KMS-11 (cell line): ENCODE data around the gene SAMD14.

Experiments used
- H2AFZ ChIP-seq: fragments of 200-600 bp; sonication (generic); 2 replicates; pipeline ENCODE4 v1.6.1; 2016; ENCODE audit warnings: antibody characterized with exemption, mixed run types, low read depth
- H3K27ac ChIP-seq: fragments of 200-600 bp; sonication (generic); 2 replicates; pipeline ENCODE4 v1.6.1; 2016; ENCODE audit warnings: mild to moderate bottlenecking, mixed run types
- H3K27me3 ChIP-seq: fragments of 200-600 bp; sonication (generic); 2 replicates; pipeline ENCODE4 v1.6.1; 2017; ENCODE audit warnings: mild to moderate bottlenecking, low read depth, mixed run types, moderate library complexity; ENCODE audit not compliant: insufficient read depth
- H3K36me3 ChIP-seq: fragments of 200-600 bp; sonication (generic); 2 replicates; pipeline ENCODE4 v1.6.1; 2017; ENCODE audit warnings: mild to moderate bottlenecking, mixed run types; ENCODE audit not compliant: insufficient read depth
- H3K4me1 ChIP-seq: fragments of 200-600 bp; sonication (generic); 2 replicates; pipeline ENCODE4 v1.6.1; 2016; ENCODE audit warnings: mild to moderate bottlenecking, low read depth, mixed run types; ENCODE audit not compliant: poor library complexity, severe bottlenecking
- H3K4me2 ChIP-seq: fragments of 200-600 bp; sonication (generic); 2 replicates; pipeline ENCODE4 v1.7.0; 2016; ENCODE audit warnings: mild to moderate bottlenecking, mixed run types
- H3K4me3 ChIP-seq: fragments of 200-600 bp; sonication (generic); IDR thresholded peaks from 2 replicates; pipeline ENCODE4 v1.6.1; 2017; ENCODE audit warnings: low read depth, low read length, mixed read lengths; ENCODE audit not compliant: insufficient read depth
- H3K79me2 ChIP-seq: fragments of 200-600 bp; sonication (generic); 2 replicates; pipeline ENCODE4 v1.6.1; 2016; ENCODE audit warnings: low read depth, mixed run types; ENCODE audit not compliant: insufficient read depth
- H3K9ac ChIP-seq: fragments of 200-600 bp; sonication (generic); 2 replicates; pipeline ENCODE4 v1.6.1; 2016; ENCODE audit warnings: mild to moderate bottlenecking, mixed run types
- H4K20me1 ChIP-seq: fragments of 200-600 bp; sonication (generic); 2 replicates; pipeline ENCODE4 v1.6.1; 2016; ENCODE audit warnings: mild to moderate bottlenecking, mixed run types; ENCODE audit not compliant: insufficient read depth
- CTCF ChIP-seq: fragments of 200-600 bp; sonication (generic); conservative IDR thresholded peaks from 2 replicates; pipeline ENCODE4 v1.6.1; 2017; ENCODE audit warnings: low read depth, mild to moderate bottlenecking, antibody characterized with exemption, low read length, moderate library complexity, mixed read lengths

Gene SAMD14

DNA sequence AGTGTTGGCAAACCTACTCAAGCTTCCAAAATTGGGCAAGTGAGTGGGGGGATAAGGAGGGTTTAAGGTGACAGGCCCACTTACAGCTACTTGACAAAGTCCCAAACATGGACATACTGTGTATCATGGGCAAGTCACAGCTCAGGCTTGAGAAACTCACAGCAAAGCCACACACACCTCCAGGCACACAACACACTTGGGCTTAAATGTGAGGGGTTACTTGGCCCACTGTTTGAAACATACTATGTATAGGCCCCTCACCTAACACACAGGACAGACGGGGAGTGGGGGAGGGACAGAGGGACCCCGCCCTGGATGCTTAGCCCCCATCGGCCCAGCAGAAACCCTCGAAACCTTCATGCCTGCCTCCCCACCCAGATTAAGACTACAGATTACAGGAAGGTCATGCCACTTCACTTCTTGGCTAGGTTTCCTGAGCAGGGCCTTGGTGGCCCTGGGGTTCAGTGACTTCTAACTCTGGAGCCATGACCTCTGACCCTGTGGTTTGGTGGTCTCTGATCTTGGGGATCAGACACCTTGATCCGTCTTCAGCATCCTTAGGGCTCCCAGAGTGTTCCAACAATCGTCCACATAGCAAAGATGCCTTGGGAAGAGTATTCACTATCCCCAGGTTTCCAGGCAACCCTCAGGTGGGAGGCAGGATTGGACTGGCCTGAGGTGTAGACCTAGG, 2.3 kb upstream of the SAMD14 start:
- Histone ChIP-seq H3K9ac (no peak overlapping the region), H3K4me1 (peaks cover 25% of the 10 kb centered on the region), H4K20me1 (no peaks in the 10 kb centered on the region), H2AFZ (no peak overlapping the region), H3K4me2 (no peak overlapping the region), H3K4me3 (no peak overlapping the region), H3K27ac (no peak overlapping the region), H3K36me3 (no peaks in the 10 kb centered on the region), H3K79me2 (no peaks in the 10 kb centered on the region), H3K27me3 (peaks cover 30% of the 10 kb centered on the region)
- no peak for TF ChIP-seq CTCF

GRCh38 chr17:50130559-50131305, 772 bp upstream of the SAMD14 start:
- Histone ChIP-seq H3K27me3 (peaks cover 36% of the 10 kb centered on the region), H3K36me3 (no peaks in the 10 kb centered on the region), H3K79me2 (no peaks in the 10 kb centered on the region), H3K4me2 (no peak overlapping the region; the same call in 1 of the 2 replicates), H2AFZ (no peak overlapping the region), H3K4me3 (no peak overlapping the region), H3K9ac (no peak overlapping the region), H3K4me1 (peaks cover 25% of the 10 kb centered on the region), H4K20me1 (no peaks in the 10 kb centered on the region), H3K27ac (no peak overlapping the region)
- TF ChIP-seq CTCF: no peak

- Histone ChIP-seq H3K36me3 (no peaks in the 10 kb centered on the region), H3K27ac (no peak overlapping the region), H3K4me3 (no peak overlapping the region), H3K4me1 (peaks cover 25% of the 10 kb centered on the region), H2AFZ (peak overlapping the region; percentile 47; the same call in 1 of the 2 replicates), H3K27me3 (peaks cover 39% of the 10 kb centered on the region), H3K79me2 (no peaks in the 10 kb centered on the region), H3K4me2 (peak overlapping the region; percentile 21; the same call in 1 of the 2 replicates), H3K9ac (no peak overlapping the region), H4K20me1 (no peaks in the 10 kb centered on the region)
- no peak for TF ChIP-seq CTCF
Measured at GRCh38 chr17:50129353-50129727, 620 bp downstream of the SAMD14 start.

GRCh38 chr17:50128441-50129352, 1.3 kb downstream of the SAMD14 start:
- Histone ChIP-seq H3K36me3 (no peaks in the 10 kb centered on the region), H3K4me1 (peaks cover 25% of the 10 kb centered on the region), H4K20me1 (no peaks in the 10 kb centered on the region), H3K27me3 (peaks cover 44% of the 10 kb centered on the region), H3K9ac (no peak overlapping the region), H3K4me3 (no peak overlapping the region), H3K27ac (no peak overlapping the region), H3K79me2 (no peaks in the 10 kb centered on the region), H2AFZ (no peak overlapping the region), H3K4me2 (no peak overlapping the region; the same call in 1 of the 2 replicates)
- no peak for TF ChIP-seq CTCF
